Hypothalamus (tissue), 51 donors: ENCODE measurements around the gene PLCD1.
"Not testable (repeated sequence)": the region's sequence is repeated elsewhere in the genome, so short reads cannot be mapped to it uniquely, and the experiment has no call there.

Source experiments
- DNase-seq, 51 donors: peaks; one replicate each; lab custom pipeline; 2025; lab: John Stamatoyannopoulos, UW

PLCD1 gene

DNA sequence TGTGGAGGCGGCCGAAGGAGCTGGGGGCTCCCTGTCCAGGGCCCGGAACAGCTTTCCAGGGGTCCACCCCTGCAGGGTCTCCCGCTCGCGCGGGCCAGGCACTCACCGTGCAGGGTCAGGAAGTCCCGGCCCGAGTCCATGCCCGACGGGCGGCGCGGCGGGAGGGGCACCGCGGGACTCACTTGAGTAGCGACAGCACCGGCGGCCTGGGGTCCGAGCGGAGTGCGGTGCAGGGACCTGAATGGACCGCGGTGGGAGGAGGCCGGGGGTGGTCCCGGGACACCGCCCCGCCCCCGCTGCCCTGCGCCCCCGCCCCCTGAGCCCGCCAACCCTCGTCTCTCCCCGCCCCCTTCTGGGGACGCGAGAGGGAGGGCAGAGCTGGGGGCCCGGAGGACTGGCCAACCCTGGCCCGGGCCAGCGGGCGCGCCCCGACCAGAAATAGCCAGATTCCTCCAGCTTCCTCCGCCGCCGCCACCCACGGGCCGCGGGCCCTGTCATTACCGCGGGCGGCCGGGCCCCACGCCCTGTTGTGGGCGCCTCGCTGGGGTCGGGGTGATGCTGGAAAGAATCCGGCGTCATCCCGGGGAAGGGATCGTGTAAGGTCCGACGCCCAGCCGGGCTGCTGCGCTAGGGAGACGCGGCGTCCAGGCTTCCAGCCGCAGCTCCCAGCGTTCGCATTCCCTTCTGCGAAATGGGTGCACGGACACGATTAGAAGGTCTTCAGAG, at the start of gene PLCD1:
PLCD1 (minus strand) TSS at position 243 of the 726 bp plus-strand sequence; CDS start at position 140, 103 bp downstream.
- DNase-seq: peak in 39 of 51 donors; percentile 15 to 84 (median 67)

GRCh38 chr3:38077073-38077472, 47.6 kb upstream of the PLCD1 start:
- DNase-seq: not testable (repeated sequence)

- DNase-seq: no peak
Observed at GRCh38 chr3:38070013-38070412, 40.6 kb upstream of the PLCD1 start.

- no peak for DNase-seq
Observed at GRCh38 chr3:38067508-38068233, 38.2 kb upstream of the PLCD1 start.

GRCh38 chr3:38064453-38064852, 35.0 kb upstream of the PLCD1 start:
- DNase-seq: not testable (repeated sequence)

GRCh38 chr3:38062809-38063208, 33.4 kb upstream of the PLCD1 start:
- DNase-seq: no peak

DNA sequence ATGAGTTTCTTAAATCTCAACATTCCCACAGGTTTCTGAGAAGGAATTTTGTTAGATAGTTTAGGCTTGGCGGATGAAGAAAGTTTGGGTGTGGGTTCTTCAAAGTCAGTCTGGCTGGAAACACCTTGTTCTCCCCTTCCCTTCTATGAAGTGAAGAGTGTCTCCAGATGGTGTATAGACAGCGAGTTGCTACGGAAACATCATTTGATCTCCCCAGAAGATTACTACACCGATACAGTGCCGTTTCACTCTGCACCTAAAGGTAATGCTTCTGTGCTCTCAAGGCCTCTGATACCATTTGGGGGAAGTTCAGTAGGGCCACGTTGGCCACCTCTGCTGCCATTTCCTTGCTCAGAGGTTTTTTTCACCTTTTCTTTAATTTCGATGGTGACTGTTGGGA, 30.1 kb upstream of the PLCD1 start:
- DNase-seq: no peak

DNA sequence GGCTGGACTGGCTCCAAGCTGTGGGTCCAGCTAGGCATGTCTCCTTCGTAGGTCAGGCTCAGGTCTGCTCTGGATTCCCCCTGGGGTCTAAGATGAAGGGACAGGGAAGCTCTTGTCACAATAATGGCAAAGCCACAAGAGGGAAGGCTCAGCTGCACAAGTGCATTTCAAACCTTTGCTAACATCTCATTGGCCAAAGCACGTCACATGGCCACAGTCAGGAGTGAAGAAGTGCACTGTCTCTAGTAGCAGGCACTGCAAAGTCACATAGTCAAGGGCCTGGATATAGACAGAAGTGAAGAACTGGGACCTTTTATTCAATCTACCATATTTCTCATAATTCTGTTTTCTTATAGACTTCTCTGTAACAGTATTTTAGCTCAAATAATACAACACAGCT, 29.7 kb upstream of the PLCD1 start:
- no peak for DNase-seq

DNA sequence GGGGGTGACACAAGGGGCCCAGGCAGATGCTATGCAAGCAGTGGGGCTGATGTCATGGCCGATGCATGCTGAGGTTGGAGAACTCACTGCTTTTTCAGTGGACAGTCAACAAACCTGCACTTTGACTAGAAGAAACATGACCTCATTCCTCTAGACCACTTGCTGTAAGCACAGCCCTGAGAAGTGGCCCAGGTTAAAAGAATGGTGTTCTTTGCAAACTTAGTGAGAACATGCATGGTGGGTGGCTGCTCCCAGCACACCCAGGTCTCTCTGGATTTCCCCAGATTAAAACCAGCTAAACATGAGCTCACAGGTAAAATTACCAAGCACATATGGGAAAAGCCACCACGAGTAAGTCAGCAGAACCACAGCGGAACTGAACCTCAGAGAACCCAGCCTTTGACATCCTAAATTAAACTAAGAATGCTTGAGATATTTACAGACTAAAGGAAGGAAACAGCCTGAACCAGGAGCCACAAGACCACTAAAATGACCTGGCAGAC, 25.1 kb upstream of the PLCD1 start:
- DNase-seq: no peak

DNA sequence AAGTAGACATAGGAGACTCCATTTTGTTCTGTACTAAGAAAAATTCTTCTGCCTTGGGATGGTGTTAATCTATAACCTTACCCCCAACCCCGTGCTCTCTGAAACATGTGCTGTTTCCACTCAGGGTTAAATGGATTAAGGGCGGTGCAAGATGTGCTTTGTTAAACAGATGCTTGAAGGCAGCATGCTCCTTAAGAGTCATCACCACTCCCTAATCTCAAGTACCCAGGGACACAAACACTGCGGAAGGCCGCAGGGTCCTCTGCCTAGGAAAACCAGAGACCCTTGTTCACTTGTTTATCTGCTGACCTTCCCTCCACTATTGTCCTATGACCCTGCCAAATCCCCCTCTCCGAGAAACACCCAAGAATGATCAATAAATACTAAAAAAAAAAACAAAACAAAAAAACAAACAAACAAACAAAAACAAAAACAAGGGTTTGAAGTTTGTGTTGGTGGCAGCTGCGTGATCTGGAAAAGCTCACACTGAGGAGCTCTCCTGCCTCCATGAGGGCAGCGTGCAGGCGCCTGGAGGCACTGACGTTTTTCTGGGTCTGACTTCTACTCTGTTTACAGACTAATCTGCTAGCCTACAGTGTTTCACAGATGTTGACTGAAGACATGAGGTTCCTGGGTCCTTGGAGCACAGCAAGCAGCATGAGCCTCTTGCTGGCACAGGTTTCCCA, 24.5 kb upstream of the PLCD1 start:
- DNase-seq: not testable (repeated sequence)

GRCh38 chr3:38053286-38053685, 23.8 kb upstream of the PLCD1 start:
- not testable (repeated sequence) for DNase-seq

DNA sequence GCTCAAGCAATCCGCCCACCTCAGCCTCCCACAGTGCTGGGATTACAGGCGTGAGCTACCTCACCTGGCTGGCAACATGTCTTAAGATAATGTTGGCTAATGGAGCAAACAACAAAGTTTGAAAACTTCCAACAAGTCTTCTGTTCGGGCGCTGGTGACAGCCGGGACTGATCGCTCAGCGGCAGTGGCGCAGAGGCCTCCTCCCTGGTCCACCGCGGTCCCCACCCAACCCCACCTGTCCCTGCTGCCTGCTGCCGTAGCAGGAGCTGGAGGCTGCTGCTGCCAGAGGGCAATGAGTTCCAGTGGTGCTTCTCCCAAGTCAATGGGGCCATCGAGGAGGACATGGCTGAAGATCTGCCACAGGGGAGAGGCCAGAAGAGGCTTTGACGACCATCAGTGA, 21.7 kb upstream of the PLCD1 start:
- no peak for DNase-seq

- peak in 7 of 51 donors; percentile 2 to 42 (median 12) for DNase-seq
Observed at GRCh38 chr3:38049358-38050126, 20.1 kb upstream of the PLCD1 start.

DNA sequence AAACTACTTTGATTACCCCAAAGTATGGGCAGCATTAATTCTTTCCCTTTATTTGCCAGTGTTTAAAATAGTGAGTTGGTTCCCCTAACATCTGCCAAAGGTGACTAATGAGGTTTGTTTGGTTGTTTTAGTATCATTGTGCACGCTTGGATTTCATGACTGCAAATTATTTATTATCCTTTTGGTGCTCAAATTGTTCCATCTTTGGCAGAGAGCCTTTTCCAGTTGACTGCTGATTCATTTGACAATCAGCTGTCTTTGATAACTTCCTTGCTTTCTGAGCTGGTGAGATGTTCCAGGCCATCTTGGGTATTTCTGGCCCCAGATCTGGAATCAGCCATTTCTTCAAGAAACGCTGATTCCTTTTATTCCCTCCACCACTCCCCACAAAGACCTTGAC, 18.5 kb upstream of the PLCD1 start:
- DNase-seq: no peak

DNA sequence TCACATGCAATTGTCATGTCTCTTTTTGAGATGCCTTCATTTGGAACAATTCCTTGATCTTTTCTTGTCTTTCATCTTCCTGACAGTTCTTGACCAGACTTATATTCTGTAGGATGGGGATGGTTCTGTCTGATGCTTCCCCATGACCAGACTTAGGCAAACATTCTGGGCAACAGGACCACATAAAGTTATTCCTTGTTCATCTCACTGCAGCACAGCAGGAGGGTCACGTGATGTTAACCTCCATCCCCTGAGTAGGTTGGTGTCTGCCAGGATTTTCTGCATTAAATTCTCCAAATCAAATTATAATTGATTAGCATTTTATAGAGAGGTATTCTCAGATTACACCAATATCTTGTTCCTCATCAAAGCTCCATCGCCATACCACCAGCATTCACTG, 17.4 kb upstream of the PLCD1 start:
- no peak for DNase-seq

DNA sequence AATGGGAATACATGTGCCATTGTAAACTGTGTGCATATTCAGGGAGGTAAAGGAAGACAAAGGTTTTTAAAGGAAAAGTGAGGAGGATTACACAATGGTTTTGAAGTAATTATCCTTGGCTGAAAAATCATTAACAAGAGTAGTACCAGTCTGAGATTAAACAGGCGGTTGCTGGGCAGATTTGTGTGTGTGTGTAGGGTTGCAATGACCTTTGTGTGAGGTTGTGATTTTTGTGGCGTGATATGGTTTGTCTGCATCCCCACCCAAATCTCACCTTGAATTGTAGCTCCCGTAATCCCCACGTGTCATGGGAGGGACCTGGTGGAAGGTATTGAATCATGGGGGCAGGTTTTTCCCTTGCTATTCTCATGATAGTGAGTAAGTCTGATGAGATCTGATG, 16.6 kb upstream of the PLCD1 start:
- DNase-seq: no peak

- DNase-seq: no peak
Observed at GRCh38 chr3:38043486-38043885, 14.0 kb upstream of the PLCD1 start.

- DNase-seq: no peak
Observed at GRCh38 chr3:38040401-38040800, 11.0 kb upstream of the PLCD1 start.

GRCh38 chr3:38039899-38040261, 10.4 kb upstream of the PLCD1 start:
- DNase-seq: peak in 33 of 51 donors; percentile 5 to 71 (median 48)

- peak in 20 of 51 donors; percentile 7 to 39 (median 27) for DNase-seq
Observed at GRCh38 chr3:38039101-38039898, 9.9 kb upstream of the PLCD1 start, which contains the start of gene DLEC1. Gene DLEC1, plus strand, starts transcription at chr3:38039208. Its CDS starts 18 bp downstream, at chr3:38039226.
